ENCODE data around the gene VSX2. TPM values are rescaled to one million over a fixed set of nuclear protein-coding genes. Genes with fewer than 3 reads are reported as not detected.

Gene VSX2
- total RNA-seq, 1 experiment from 2014 or later: not detected

DNA sequence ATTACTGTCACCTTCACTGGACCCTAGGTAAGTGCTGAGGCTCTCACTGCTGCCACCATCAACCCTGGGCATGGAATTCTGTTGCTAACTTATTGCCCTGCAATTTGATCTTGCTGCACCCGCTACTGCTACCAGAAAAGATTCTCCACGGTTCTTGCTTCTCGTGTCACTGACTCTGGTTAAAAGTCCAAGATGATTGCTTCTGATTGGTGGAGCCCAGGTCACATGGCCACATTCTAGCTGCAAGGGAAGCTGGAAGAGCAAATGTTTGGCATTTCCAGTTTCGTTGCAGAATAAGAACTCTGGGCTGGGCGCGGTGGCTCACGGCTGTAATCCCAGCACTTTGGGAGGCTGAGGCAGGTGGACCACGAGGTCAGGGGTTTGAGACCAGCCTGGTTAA, 7.5 kb upstream of the VSX2 start:
- no peak overlapping the region for H3K4me2 ChIP-seq (ENCODE audit: insufficient read depth, insufficient read length, low read length)

More for the DNA sequence above, 7.5 kb upstream of the VSX2 start:
- H2BK12ac ChIP-seq (ENCODE audit: insufficient read length, low read depth, low read length): no peak overlapping the region
- no peak overlapping the region for H3K23ac ChIP-seq (ENCODE audit: insufficient read length, low read depth, low read length)
- Mint-ChIP-seq H3K4me1 (no peaks in the 10 kb centered on the region), H3K9me3 (peaks cover 10 to 11% of the 10 kb centered on the region in 2 experiments), H3K27me3 (ENCODE audit: low read depth) (peaks cover 86% of the 10 kb centered on the region), H3K4me3 (no peak overlapping the region), H3K27ac (no peak overlapping the region), H3K36me3 (ENCODE audit: insufficient read depth in 1 of 3, low read depth in 3 of 3) (peaks cover 0 to 4% (median 2%) of the 10 kb centered on the region in 3 experiments; a peak in 4 of 7 replicates)
- H4K20me1 ChIP-seq (ENCODE audit: control insufficient read depth, insufficient read depth, insufficient read length): no peaks in the 10 kb centered on the region
- no peak overlapping the region for H2BK5ac ChIP-seq (ENCODE audit: insufficient read length, low read length)
- no peak overlapping the region for H3K18ac ChIP-seq (ENCODE audit: insufficient read length, low read depth, low read length)
- no peaks in the 10 kb centered on the region for H3K4me1 ChIP-seq (ENCODE audit: insufficient read depth, low read length)
- H4K91ac ChIP-seq (ENCODE audit: insufficient read length, low read depth, low read length): no peak overlapping the region
- H2AFZ ChIP-seq (ENCODE audit: low read length): no peak overlapping the region
- H3K23me2 ChIP-seq (ENCODE audit: insufficient read length, low read depth, low read length, poor library complexity, severe bottlenecking): no peaks in the 10 kb centered on the region
- H3K9me3 ChIP-seq (ENCODE audit: control insufficient read depth, low read depth, low read length): peaks cover 5% of the 10 kb centered on the region
- no peak overlapping the region for H3T11ph ChIP-seq (ENCODE audit: low read length)
- no peak overlapping the region for H2BK120ac ChIP-seq (ENCODE audit: low read depth, low read length, poor library complexity, severe bottlenecking)
- no peak overlapping the region for H3K9ac ChIP-seq (ENCODE audit: extremely low read depth, insufficient read length, low read length)
- no peak overlapping the region for H2AK5ac ChIP-seq (ENCODE audit: insufficient read length, low read length)
- WGBS (ENCODE audit: extremely low coverage, insufficient read length, low lambda C conversion rate): no CpG with 5 or more reads among the region's 8 CpGs
- H3K79me2 ChIP-seq (ENCODE audit: insufficient read depth, low read length): no peaks in the 10 kb centered on the region
- no peak overlapping the region for H3K27ac ChIP-seq (ENCODE audit: insufficient read length, low read depth, low read length)
- no peak overlapping the region; the same call in 1 of the 2 replicates for H3K14ac ChIP-seq (ENCODE audit: insufficient read depth, low read length)
- H4K5ac ChIP-seq (ENCODE audit: insufficient read length, low read depth, low read length): no peak overlapping the region
- no peak overlapping the region for H3K4ac ChIP-seq (ENCODE audit: low read depth, low read length)
- no peaks in the 10 kb centered on the region for H3K27me3 ChIP-seq (ENCODE audit: insufficient read depth, low read length)
- H2BK20ac ChIP-seq (ENCODE audit: low read depth, low read length, poor library complexity, severe bottlenecking): no peak overlapping the region
- no peak overlapping the region for H2BK15ac ChIP-seq (ENCODE audit: low read depth, low read length)
- H4K8ac ChIP-seq (replicated peaks; ENCODE audit: insufficient read length, low read depth, low read length): no peak overlapping the region
- DNase-seq: no peak
- H3K56ac ChIP-seq (ENCODE audit: insufficient read length, low read depth, low read length): no peak overlapping the region
- TF ChIP-seq, protein P1, sequence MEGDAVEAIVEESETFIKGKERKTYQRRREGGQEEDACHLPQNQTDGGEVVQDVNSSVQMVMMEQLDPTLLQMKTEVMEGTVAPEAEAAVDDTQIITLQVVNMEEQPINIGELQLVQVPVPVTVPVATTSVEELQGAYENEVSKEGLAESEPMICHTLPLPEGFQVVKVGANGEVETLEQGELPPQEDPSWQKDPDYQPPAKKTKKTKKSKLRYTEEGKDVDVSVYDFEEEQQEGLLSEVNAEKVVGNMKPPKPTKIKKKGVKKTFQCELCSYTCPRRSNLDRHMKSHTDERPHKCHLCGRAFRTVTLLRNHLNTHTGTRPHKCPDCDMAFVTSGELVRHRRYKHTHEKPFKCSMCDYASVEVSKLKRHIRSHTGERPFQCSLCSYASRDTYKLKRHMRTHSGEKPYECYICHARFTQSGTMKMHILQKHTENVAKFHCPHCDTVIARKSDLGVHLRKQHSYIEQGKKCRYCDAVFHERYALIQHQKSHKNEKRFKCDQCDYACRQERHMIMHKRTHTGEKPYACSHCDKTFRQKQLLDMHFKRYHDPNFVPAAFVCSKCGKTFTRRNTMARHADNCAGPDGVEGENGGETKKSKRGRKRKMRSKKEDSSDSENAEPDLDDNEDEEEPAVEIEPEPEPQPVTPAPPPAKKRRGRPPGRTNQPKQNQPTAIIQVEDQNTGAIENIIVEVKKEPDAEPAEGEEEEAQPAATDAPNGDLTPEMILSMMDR (conservative IDR thresholded peaks at IDR 0.05): no peak
- no peaks in the 10 kb centered on the region for H3K79me1 ChIP-seq (ENCODE audit: insufficient read depth, low read depth, low read length, poor library complexity, severe bottlenecking)

All from H9 (cell line).